GM20000 (cell line): ENCODE measurements around the gene CCR7.

Source experiments
- DNase-seq: peaks from one replicate; pipeline ENCODE4 v3.0.0; 2012; ENCODE audit warnings: low spot score
- CTCF ChIP-seq: IDR thresholded peaks from 2 replicates; pipeline ENCODE4 v1.5.1; 2012; ENCODE audit warnings: mild to moderate bottlenecking, control low read depth; ENCODE audit errors: extremely low read depth, missing control alignments

The CCR7 gene

GRCh38 chr17:40556198-40556661, 9.0 kb downstream of the CCR7 start:
- TF ChIP-seq CTCF = no peak
- no peak for DNase-seq

DNA sequence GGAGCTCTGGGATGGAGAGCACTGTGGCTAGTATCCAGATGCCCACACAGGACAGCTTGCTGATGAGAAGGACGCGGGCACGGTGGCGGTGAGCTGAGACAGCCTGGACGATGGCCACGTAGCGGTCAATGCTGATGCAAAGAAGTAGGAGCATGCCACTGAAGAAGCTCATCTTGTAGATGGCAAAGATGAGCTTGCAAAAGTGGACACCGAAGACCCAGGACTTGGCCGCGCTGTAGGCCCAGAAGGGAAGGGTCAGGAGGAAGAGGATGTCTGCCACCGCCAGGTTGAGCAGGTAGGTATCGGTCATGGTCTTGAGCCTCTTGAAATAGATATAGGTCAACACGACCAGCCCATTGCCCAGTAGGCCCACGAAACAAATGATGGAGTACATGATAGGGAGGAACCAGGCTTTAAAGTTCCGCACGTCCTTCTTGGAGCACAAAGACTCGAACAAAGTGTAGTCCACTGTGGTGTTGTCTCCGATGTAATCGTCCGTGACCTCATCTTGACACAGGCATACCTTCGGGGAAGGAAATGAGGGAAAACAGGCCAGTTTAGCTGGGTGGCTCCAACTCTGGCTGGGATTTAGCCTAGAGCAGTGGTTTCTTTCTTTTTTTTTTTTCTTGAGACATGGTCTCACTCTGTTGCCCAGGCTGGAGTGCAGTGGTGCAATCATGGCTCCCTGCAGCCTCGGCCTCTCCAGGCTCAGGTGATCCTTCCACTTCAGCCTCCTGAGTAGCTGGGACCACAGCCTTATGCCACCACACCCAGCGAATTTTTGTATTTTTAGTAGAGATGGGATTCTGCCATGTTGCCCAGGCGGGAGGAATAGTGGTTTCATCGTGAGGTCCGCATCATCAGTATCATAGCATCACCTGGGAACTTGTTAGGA, 9.7 kb downstream of the CCR7 start:
- TF ChIP-seq CTCF = no peak
- DNase-seq = no peak

- TF ChIP-seq CTCF = no peak
- DNase-seq = no peak
Observed at GRCh38 chr17:40554646-40555295, 10.5 kb downstream of the CCR7 start.

- no peak for TF ChIP-seq CTCF
- no peak for DNase-seq
Observed at GRCh38 chr17:40553694-40554534, 11.4 kb downstream of the CCR7 start.

GRCh38 chr17:40552806-40553693, 12.2 kb downstream of the CCR7 start:
- no peak for TF ChIP-seq CTCF

GRCh38 chr17:40551879-40552768, 13.1 kb downstream of the CCR7 start:
- no peak for DNase-seq
- TF ChIP-seq CTCF = no peak

More at GRCh38 chr17:40552806-40553693, 12.2 kb downstream of the CCR7 start:
- DNase-seq = no peak
